ENCODE data around the gene MYL6B.
"Not testable (repeated sequence)": the region's sequence is repeated elsewhere in the genome, so short reads cannot be mapped to it uniquely, and the experiment has no call there.

The MYL6B gene

GRCh38 chr12:56116267-56117081 is 35.9 kb upstream of the MYL6B start, which contains the start of gene RPL41:
Gene RPL41, plus strand, starts transcription at chr12:56116633.
- peaks cover 46% of the 10 kb centered on the region for H3K36me3 ChIP-seq (ENCODE audit: control insufficient read depth, low read depth, low read length)
- H3K9ac ChIP-seq (ENCODE audit: low read length), result peak within 1 kb of the TSS; percentile 99
- peak within 1 kb of the TSS; percentile 100 for H3K4me3 ChIP-seq (ENCODE audit: low read length)
- H3K9me3 ChIP-seq (ENCODE audit: control insufficient read depth, low read depth, low read length), result no peaks in the 10 kb centered on the region
- peak within 1 kb of the TSS; percentile 99 for H3K27ac ChIP-seq (ENCODE audit: low read length)
- H3K4me1 ChIP-seq (ENCODE audit: control insufficient read depth, low read depth, low read length), result peaks cover 14% of the 10 kb centered on the region
- H3K27me3 ChIP-seq (ENCODE audit: control insufficient read depth, insufficient read depth, low read length), result no peaks in the 10 kb centered on the region

- not testable (repeated sequence) for H3K27me3 ChIP-seq (ENCODE audit: control insufficient read depth, insufficient read depth, low read length); H3K9me3 ChIP-seq (ENCODE audit: control insufficient read depth, low read depth, low read length)
- Histone ChIP-seq H3K4me1 (ENCODE audit: control insufficient read depth, low read depth, low read length) (peaks cover 14% of the 10 kb centered on the region), H3K27ac (ENCODE audit: low read length) (peak overlapping the region; percentile 99), H3K9ac (ENCODE audit: low read length) (peak overlapping the region; percentile 99), H3K4me3 (ENCODE audit: low read length) (peak overlapping the region; percentile 100), H3K36me3 (ENCODE audit: control insufficient read depth, low read depth, low read length) (peaks cover 40% of the 10 kb centered on the region)
Observed at GRCh38 chr12:56117082-56117706, 35.2 kb upstream of the MYL6B start.

- peak within 1 kb of the TSS; percentile 99 for H3K27ac ChIP-seq (ENCODE audit: low read length)
- peaks cover 32% of the 10 kb centered on the region for H3K36me3 ChIP-seq (ENCODE audit: control insufficient read depth, low read depth, low read length)
- peak within 1 kb of the TSS; percentile 100 for H3K4me3 ChIP-seq (ENCODE audit: low read length)
- H3K4me1 ChIP-seq (ENCODE audit: control insufficient read depth, low read depth, low read length), result peaks cover 14% of the 10 kb centered on the region
- H3K9ac ChIP-seq (ENCODE audit: low read length), result peak within 1 kb of the TSS; percentile 99
- no peaks in the 10 kb centered on the region for H3K27me3 ChIP-seq (ENCODE audit: control insufficient read depth, insufficient read depth, low read length)
- H3K9me3 ChIP-seq (ENCODE audit: control insufficient read depth, low read depth, low read length), result no peaks in the 10 kb centered on the region
Observed at GRCh38 chr12:56117778-56118687, 34.4 kb upstream of the MYL6B start, which contains the start of gene ZC3H10. Gene ZC3H10, plus strand, starts transcription at chr12:56118266. Its CDS starts 2,297 bp downstream, at chr12:56120563.

- Histone ChIP-seq H3K27ac (ENCODE audit: low read length) (peak overlapping the region; percentile 32), H3K36me3 (ENCODE audit: control insufficient read depth, low read depth, low read length) (peaks cover 24% of the 10 kb centered on the region), H3K27me3 (ENCODE audit: control insufficient read depth, insufficient read depth, low read length) (no peaks in the 10 kb centered on the region), H3K4me3 (ENCODE audit: low read length) (peak overlapping the region; percentile 100), H3K4me1 (ENCODE audit: control insufficient read depth, low read depth, low read length) (peaks cover 14% of the 10 kb centered on the region), H3K9me3 (ENCODE audit: control insufficient read depth, low read depth, low read length) (no peaks in the 10 kb centered on the region), H3K9ac (ENCODE audit: low read length) (peak overlapping the region; percentile 67)
Observed at GRCh38 chr12:56118688-56119357, 33.6 kb upstream of the MYL6B start.

GRCh38 chr12:56119361-56119796 is 33.0 kb upstream of the MYL6B start:
- Histone ChIP-seq H3K9ac (ENCODE audit: low read length) (peak overlapping the region; percentile 67), H3K4me1 (ENCODE audit: control insufficient read depth, low read depth, low read length) (peaks cover 14% of the 10 kb centered on the region), H3K4me3 (ENCODE audit: low read length) (peak overlapping the region; percentile 100), H3K36me3 (ENCODE audit: control insufficient read depth, low read depth, low read length) (peaks cover 21% of the 10 kb centered on the region), H3K27me3 (ENCODE audit: control insufficient read depth, insufficient read depth, low read length) (no peaks in the 10 kb centered on the region), H3K27ac (ENCODE audit: low read length) (peak overlapping the region; percentile 3), H3K9me3 (ENCODE audit: control insufficient read depth, low read depth, low read length) (no peaks in the 10 kb centered on the region)

- Histone ChIP-seq H3K4me1 (ENCODE audit: control insufficient read depth, low read depth, low read length) (peaks cover 14% of the 10 kb centered on the region), H3K27ac (ENCODE audit: low read length) (no peak overlapping the region), H3K36me3 (ENCODE audit: control insufficient read depth, low read depth, low read length) (peaks cover 21% of the 10 kb centered on the region), H3K27me3 (ENCODE audit: control insufficient read depth, insufficient read depth, low read length) (no peaks in the 10 kb centered on the region), H3K9ac (ENCODE audit: low read length) (no peak overlapping the region), H3K4me3 (ENCODE audit: low read length) (no peak overlapping the region), H3K9me3 (ENCODE audit: control insufficient read depth, low read depth, low read length) (no peaks in the 10 kb centered on the region)
Observed at GRCh38 chr12:56120158-56120846, 32.1 kb upstream of the MYL6B start.

GRCh38 chr12:56121204-56121870 is 31.1 kb upstream of the MYL6B start:
- H3K27ac ChIP-seq (ENCODE audit: low read length), result no peak overlapping the region
- H3K4me3 ChIP-seq (ENCODE audit: low read length), result no peak overlapping the region
- no peaks in the 10 kb centered on the region for H3K9me3 ChIP-seq (ENCODE audit: control insufficient read depth, low read depth, low read length)
- H3K27me3 ChIP-seq (ENCODE audit: control insufficient read depth, insufficient read depth, low read length), result no peaks in the 10 kb centered on the region
- no peak overlapping the region for H3K9ac ChIP-seq (ENCODE audit: low read length)
- H3K36me3 ChIP-seq (ENCODE audit: control insufficient read depth, low read depth, low read length), result peaks cover 21% of the 10 kb centered on the region
- H3K4me1 ChIP-seq (ENCODE audit: control insufficient read depth, low read depth, low read length), result peaks cover 15% of the 10 kb centered on the region

- H3K9me3 ChIP-seq (ENCODE audit: control insufficient read depth, low read depth, low read length), result no peaks in the 10 kb centered on the region
- H3K27me3 ChIP-seq (ENCODE audit: control insufficient read depth, insufficient read depth, low read length), result no peaks in the 10 kb centered on the region
- no peak overlapping the region for H3K4me3 ChIP-seq (ENCODE audit: low read length)
- H3K36me3 ChIP-seq (ENCODE audit: control insufficient read depth, low read depth, low read length), result peaks cover 13% of the 10 kb centered on the region
- H3K9ac ChIP-seq (ENCODE audit: low read length), result no peak overlapping the region
- H3K4me1 ChIP-seq (ENCODE audit: control insufficient read depth, low read depth, low read length), result peaks cover 28% of the 10 kb centered on the region
- H3K27ac ChIP-seq (ENCODE audit: low read length), result no peak overlapping the region
Observed at GRCh38 chr12:56122637-56123036, 29.8 kb upstream of the MYL6B start.

GRCh38 chr12:56124133-56124532 is 28.3 kb upstream of the MYL6B start:
- Histone ChIP-seq H3K27ac (ENCODE audit: low read length) (no peak overlapping the region), H3K36me3 (ENCODE audit: control insufficient read depth, low read depth, low read length) (peaks cover 11% of the 10 kb centered on the region), H3K9me3 (ENCODE audit: control insufficient read depth, low read depth, low read length) (no peaks in the 10 kb centered on the region), H3K4me1 (ENCODE audit: control insufficient read depth, low read depth, low read length) (peaks cover 21% of the 10 kb centered on the region), H3K4me3 (ENCODE audit: low read length) (no peak overlapping the region), H3K27me3 (ENCODE audit: control insufficient read depth, insufficient read depth, low read length) (no peaks in the 10 kb centered on the region), H3K9ac (ENCODE audit: low read length) (no peak overlapping the region)

GRCh38 chr12:56126732-56127239 is 25.6 kb upstream of the MYL6B start:
- Histone ChIP-seq H3K27me3 (ENCODE audit: control insufficient read depth, insufficient read depth, low read length) (no peaks in the 10 kb centered on the region), H3K9me3 (ENCODE audit: control insufficient read depth, low read depth, low read length) (no peaks in the 10 kb centered on the region), H3K27ac (ENCODE audit: low read length) (peak overlapping the region; percentile 60), H3K4me3 (ENCODE audit: low read length) (peak overlapping the region; percentile 65), H3K36me3 (ENCODE audit: control insufficient read depth, low read depth, low read length) (peaks cover 13% of the 10 kb centered on the region), H3K4me1 (ENCODE audit: control insufficient read depth, low read depth, low read length) (peaks cover 18% of the 10 kb centered on the region), H3K9ac (ENCODE audit: low read length) (peak overlapping the region; percentile 74)

All from iPS-18a (cell line).